SJSA1 (cell line): ENCODE measurements around the gene PTGER3. TPM values are rescaled to one million over a fixed set of nuclear protein-coding genes. Genes with fewer than 3 reads are reported as not detected.
A peak's percentile ranks its signal among the peaks of the same experiment; 100 is the strongest.

Experiments used
- DNase-seq, 2 experiments: peaks; one replicate each; pipeline ENCODE4 v3.0.0-alpha.2; 2015 to 2020; ENCODE audit warnings: low spot score in 2 of 2, low read depth in 1 of 2
- H3K27ac ChIP-seq: fragments of 250-450 bp; sonication (Bioruptor Pico); 2 replicates; pipeline ENCODE4 v1.5.1; 2020; ENCODE audit warnings: mild to moderate bottlenecking, moderate library complexity
- H3K27me3 ChIP-seq: fragments of 250-450 bp; sonication (Bioruptor Pico); replicated peaks from 2 replicates; pipeline ENCODE4 v1.5.1; 2020; ENCODE audit warnings: mild to moderate bottlenecking, moderate library complexity
- H3K36me3 ChIP-seq: fragments of 250-450 bp; sonication (Bioruptor Pico); 2 replicates; pipeline ENCODE4 v1.5.1; 2020; ENCODE audit warnings: mild to moderate bottlenecking
- H3K4me1 ChIP-seq: fragments of 250-450 bp; sonication (Bioruptor Pico); replicated peaks from 2 replicates; pipeline ENCODE4 v1.6.1; 2021; ENCODE audit warnings: mild to moderate bottlenecking
- H3K4me3 ChIP-seq: fragments of 250-450 bp; sonication (Bioruptor Pico); 2 replicates; pipeline ENCODE4 v1.5.1; 2020; ENCODE audit warnings: mild to moderate bottlenecking
- H3K9me3 ChIP-seq: fragments of 250-450 bp; sonication (Bioruptor Pico); replicated peaks from 2 replicates; pipeline ENCODE4 v1.5.1; 2020; ENCODE audit warnings: mild to moderate bottlenecking
- total RNA-seq: library from RNA; depleted of rRNA; stranded (reverse); fragments of >200 nt; shearing (Covaris generic); gene quantifications from 2 replicates; pipeline ENCODE4 v1.2.3, GENCODE V29; 2014

PTGER3 gene
- total RNA-seq, 1 experiment from 2014 or later = 14.9 TPM

DNA sequence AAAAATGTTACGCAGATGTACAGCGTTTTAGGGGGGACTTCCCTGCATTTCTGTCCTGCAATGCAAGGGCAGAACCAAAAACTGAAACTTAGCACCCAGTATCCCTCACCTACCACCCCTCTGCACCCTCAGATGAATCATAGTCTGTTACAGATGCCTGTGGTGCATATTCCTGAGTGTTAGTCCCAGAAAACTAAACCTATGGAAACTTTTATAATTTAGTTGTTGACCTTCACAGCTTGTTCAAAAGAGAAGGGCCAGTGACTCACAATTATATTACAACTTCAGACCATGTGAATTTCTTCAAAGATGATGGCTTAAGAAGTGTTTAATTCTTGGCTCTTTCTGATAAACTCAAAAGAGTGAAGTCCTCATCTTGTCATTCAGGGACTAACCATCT, 5.8 kb downstream of the PTGER3 start:
- Histone ChIP-seq H3K27me3 (no peaks in the 10 kb centered on the region), H3K4me1 (peaks cover 26% of the 10 kb centered on the region), H3K27ac (no peak overlapping the region), H3K4me3 (no peak overlapping the region), H3K9me3 (no peaks in the 10 kb centered on the region), H3K36me3 (no peaks in the 10 kb centered on the region)
- DNase-seq = peak in 1 of 2 experiments; percentile 32

DNA sequence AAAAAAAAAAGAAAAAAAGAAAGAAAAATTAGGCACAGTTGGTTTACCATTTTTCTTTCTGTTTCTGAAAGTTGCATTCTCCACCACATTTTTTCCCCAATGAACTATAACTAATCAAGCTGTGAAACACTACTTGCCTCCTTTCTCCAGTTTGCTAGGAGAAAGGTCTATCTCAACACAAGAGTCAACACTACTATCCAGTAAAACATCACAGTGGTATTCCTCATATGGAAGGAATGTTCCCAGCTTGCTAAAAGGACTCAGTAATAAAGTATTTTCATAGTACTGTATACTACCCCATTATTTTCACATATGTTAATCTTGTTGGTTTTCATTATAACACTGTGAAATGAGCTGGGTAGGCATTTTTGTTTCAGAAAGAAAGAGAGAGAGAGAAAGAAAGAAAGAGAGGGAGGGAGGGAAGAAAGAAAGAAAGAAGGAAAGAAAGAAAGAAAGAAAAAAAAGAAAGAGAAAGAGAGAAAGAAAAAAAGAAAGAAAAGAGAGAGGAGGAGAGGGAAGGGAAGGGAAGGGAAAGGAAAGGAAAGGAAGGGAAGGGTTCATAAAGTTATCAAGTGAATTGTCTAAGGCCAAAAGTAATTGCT, 7.9 kb downstream of the PTGER3 start:
- no peak for DNase-seq
- Histone ChIP-seq H3K36me3 (no peaks in the 10 kb centered on the region), H3K9me3 (no peaks in the 10 kb centered on the region), H3K27me3 (no peaks in the 10 kb centered on the region), H3K27ac (no peak overlapping the region), H3K4me3 (no peak overlapping the region), H3K4me1 (peaks cover 20% of the 10 kb centered on the region)

DNA sequence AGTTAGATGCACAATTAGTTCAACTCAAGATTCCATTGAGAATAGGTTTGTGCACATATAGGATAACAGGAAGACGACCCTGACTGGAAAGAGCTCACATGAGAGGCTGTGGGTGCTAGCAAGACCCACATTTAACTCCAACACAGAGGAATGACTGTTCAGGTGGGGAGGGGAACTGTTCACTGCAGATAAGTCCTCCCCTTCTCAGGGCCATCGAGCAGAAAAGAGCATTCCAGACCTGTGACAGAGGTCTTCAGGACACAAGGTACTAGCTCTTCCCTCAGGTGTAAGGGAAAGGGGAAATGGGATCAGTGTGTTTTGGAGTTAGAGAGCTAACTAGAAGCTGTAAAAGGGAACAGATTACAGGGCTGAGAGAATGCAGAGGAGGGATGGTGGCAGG, 8.7 kb downstream of the PTGER3 start:
- H3K4me3 ChIP-seq = no peak overlapping the region
- DNase-seq = no peak
- no peaks in the 10 kb centered on the region for H3K27me3 ChIP-seq
- peaks cover 20% of the 10 kb centered on the region for H3K4me1 ChIP-seq
- no peaks in the 10 kb centered on the region for H3K36me3 ChIP-seq
- no peak overlapping the region for H3K27ac ChIP-seq
- no peaks in the 10 kb centered on the region for H3K9me3 ChIP-seq

DNA sequence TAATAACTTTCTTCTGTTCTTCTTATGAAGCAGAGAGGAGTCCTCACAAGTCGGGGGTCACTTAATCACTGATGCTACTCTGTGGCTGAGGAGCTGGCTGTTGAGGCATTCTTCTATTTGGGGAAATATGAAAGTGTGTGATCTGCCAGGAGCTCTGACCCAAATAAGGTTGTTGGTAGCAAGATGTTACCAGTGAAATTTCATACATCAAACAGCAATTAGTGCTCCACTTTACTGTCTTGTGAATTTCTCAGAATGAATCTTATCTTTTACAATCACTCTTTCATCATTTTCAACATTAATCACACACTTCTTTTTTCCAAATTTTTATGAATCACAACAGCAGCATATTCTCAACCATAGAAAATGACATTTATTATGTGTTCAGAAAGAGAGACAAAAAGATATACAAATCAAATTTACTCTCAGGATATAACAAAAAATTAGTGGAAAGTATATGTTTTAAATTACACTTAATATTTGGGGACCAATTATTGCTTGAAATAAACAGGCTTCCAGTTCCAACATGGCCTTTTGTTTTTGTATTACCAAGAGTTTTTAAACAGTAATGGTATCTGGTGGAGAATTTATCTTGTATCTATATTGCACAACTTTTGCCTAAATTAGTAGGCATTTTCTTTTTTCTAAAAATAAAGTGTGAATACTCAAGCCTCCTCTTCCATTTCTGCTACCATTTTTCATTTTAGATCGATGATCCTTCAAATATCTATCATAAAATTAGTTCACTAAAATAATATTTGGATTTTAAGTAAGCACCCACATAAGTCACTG, 9.6 kb downstream of the PTGER3 start:
- Histone ChIP-seq H3K4me1 (peaks cover 25% of the 10 kb centered on the region), H3K27ac (no peak overlapping the region), H3K9me3 (no peaks in the 10 kb centered on the region), H3K27me3 (no peaks in the 10 kb centered on the region), H3K4me3 (no peak overlapping the region), H3K36me3 (no peaks in the 10 kb centered on the region)
- no peak for DNase-seq

DNA sequence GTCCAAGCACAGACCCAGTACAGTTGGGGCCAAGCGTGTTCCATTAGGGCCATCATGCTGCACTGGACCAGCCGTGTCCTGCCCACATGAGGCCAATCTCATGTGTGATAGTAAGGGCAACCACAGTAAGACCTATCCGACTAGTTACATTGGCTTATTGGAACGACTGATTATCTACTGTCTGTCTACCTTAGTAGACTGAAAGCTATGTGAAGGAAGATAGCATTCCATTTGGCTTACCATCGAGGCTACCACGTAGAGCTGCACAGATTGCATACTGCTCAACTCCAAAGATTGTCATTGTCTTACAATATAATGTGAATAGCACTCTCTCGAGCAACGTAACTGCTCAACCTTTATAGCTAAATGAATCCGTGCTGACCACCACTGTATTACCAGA, 10.6 kb downstream of the PTGER3 start:
- DNase-seq = no peak
- Histone ChIP-seq H3K27ac (no peak overlapping the region), H3K27me3 (no peaks in the 10 kb centered on the region), H3K4me1 (peaks cover 32% of the 10 kb centered on the region), H3K9me3 (no peaks in the 10 kb centered on the region), H3K4me3 (no peak overlapping the region), H3K36me3 (no peaks in the 10 kb centered on the region)

DNA sequence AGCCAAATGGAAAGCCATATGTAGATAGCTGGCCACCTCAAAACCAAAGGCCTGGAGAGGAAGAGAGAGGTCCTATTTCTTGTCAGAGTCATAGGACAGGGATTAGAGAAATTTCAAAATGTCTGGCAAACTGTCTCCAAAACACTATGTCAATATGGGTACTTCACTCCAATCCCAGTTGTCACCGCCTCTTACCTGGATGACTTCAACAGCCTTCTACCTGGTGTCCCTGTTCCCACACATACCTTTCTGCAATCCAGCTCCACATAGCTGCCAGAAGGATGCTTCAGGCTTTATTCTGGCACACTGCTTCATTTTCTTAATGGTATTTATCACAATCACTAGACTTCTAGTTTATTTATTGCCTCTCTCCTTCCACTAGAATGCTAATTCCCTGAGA, 14.5 kb downstream of the PTGER3 start:
- Histone ChIP-seq H3K27ac (peak overlapping the region; percentile 88), H3K4me3 (no peak overlapping the region)

DNA sequence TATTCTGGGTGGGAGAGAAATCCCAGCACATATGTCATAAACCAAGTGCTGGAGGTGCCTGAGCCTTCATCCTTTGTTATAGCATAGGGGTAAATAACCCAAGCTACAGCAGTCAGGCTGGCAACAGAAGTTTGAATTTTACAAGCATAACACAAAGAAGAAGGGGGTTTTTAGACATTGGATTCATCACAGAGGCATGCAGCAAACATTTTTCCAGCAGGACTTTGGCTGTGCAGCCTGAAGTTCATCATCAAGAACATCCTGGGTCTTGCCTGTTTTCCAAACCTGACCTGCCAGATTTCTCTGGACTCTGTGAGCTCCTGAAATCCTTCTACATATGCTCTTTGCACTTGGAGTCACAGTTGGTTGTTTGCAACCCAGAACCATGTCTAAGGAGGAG, 16.2 kb downstream of the PTGER3 start:
- peak overlapping the region; percentile 88 for H3K27ac ChIP-seq
- no peak overlapping the region for H3K4me3 ChIP-seq
- peak; percentile 68 to 80 for DNase-seq
- H3K9me3 ChIP-seq = no peaks in the 10 kb centered on the region
- H3K36me3 ChIP-seq = no peaks in the 10 kb centered on the region
- H3K4me1 ChIP-seq = peaks cover 38% of the 10 kb centered on the region
- no peaks in the 10 kb centered on the region for H3K27me3 ChIP-seq

More for the DNA sequence above, 14.5 kb downstream of the PTGER3 start:
- Histone ChIP-seq H3K4me1 (peaks cover 38% of the 10 kb centered on the region), H3K36me3 (no peaks in the 10 kb centered on the region), H3K27me3 (no peaks in the 10 kb centered on the region), H3K9me3 (no peaks in the 10 kb centered on the region)
- DNase-seq = no peak

DNA sequence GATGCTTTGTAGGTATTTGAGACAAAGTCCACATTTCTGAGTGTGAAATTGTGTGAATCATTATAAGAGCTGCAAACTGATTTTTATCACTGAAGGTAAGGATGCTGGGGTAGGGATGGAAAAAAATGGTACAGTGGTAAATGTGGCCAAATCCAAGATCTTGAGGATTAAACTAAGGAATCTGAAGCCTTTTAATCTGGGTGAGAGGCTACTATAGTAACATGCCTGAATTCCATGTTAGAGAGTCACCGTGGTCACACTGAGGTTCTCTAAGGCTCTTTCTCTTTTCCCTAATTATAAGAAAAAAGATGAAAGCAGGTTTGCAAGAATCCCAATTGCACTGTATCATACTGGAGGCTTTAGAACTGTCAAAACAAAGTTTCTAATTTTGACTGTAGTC, 17.6 kb downstream of the PTGER3 start:
- peak overlapping the region; percentile 88 for H3K27ac ChIP-seq
- H3K36me3 ChIP-seq = no peaks in the 10 kb centered on the region
- no peaks in the 10 kb centered on the region for H3K27me3 ChIP-seq
- DNase-seq = peak in 1 of 2 experiments; percentile 41
- H3K9me3 ChIP-seq = no peaks in the 10 kb centered on the region
- H3K4me3 ChIP-seq = no peak overlapping the region
- peaks cover 48% of the 10 kb centered on the region for H3K4me1 ChIP-seq

DNA sequence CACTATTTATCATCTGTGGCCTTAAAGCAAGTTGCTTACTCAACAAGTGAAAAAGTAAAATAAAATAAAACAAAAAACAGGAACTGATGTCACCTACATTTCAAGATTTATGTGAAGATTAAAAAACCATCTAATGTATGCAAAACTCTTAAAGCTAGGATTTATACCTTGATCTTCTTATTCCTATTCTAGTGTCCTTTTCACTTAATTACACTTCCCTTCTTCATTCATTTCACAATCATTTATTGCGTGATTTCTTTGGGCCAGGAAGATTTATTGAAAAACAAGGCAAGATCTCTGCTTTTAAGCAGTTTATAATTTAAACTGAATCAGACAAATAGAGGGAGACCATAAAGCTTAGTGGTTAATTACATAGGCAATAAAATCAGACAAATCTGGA, 18.6 kb downstream of the PTGER3 start:
- no peak overlapping the region for H3K4me3 ChIP-seq
- no peak overlapping the region for H3K27ac ChIP-seq
- DNase-seq = no peak
- no peaks in the 10 kb centered on the region for H3K9me3 ChIP-seq
- H3K36me3 ChIP-seq = no peaks in the 10 kb centered on the region
- H3K4me1 ChIP-seq = peaks cover 48% of the 10 kb centered on the region
- no peaks in the 10 kb centered on the region for H3K27me3 ChIP-seq

DNA sequence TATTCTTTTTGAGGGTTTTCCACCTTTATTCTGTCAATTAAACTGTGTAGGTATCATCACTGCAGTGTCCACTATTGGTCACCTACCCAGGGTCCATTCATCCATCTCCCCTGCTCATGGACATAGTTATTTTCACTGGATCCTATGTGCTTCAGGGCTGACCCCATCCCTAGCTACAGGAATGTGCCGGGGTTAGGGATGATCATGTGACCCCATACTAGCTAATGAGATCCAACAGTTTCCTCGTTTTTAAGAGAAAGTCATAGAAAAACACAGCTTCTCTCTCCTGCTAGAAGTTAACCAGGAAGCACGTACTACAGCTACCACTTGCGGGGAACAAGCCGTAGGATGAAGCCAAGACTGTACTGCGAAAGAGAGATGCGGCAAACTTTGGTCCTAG, 19.6 kb downstream of the PTGER3 start:
- no peaks in the 10 kb centered on the region for H3K36me3 ChIP-seq
- DNase-seq = no peak
- H3K4me1 ChIP-seq = peaks cover 43% of the 10 kb centered on the region
- no peak overlapping the region for H3K4me3 ChIP-seq
- H3K9me3 ChIP-seq = no peaks in the 10 kb centered on the region
- H3K27ac ChIP-seq = no peak overlapping the region
- no peaks in the 10 kb centered on the region for H3K27me3 ChIP-seq

DNA sequence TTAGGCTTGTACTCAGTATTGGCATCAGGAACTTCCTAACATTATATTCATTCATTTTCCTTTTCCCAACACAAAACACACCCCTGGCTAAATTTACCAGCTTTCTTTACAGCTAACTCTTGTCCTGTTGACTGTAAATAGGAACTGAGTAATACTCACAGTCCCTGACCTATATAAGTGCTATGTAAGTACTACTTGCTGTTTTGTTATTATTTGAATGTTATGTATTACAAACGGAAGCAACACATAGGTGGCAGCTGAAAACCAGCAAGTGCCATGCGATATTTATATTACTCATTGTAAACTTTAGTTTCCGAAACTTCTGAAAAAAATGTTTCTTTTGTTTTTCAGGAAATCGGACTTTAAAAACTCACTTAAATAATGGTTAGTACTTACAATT, 21.5 kb downstream of the PTGER3 start:
- Histone ChIP-seq H3K4me3 (no peak overlapping the region), H3K36me3 (no peaks in the 10 kb centered on the region), H3K4me1 (peaks cover 24% of the 10 kb centered on the region), H3K27me3 (no peaks in the 10 kb centered on the region), H3K27ac (no peak overlapping the region), H3K9me3 (no peaks in the 10 kb centered on the region)
- DNase-seq = no peak

DNA sequence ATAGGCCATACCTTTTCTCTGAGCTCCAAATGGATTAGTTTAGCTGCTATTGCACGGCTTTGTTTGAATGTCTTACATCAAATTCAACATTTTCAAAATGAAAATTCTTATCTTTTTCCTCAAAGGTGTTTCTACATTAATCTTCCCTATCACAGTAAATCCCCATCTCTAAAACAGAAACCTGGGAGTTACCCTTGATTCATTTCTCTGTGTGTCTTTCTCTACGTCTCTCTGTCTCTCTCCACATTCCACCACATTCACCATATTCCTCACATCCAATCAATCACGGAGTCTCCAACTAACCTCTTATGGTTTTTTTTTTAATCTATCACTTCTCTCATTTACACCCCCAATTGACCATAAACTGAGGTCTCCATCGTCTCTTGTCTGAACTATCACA, 24.1 kb downstream of the PTGER3 start:
- no peaks in the 10 kb centered on the region for H3K9me3 ChIP-seq
- DNase-seq = no peak
- H3K27ac ChIP-seq = no peak overlapping the region
- H3K27me3 ChIP-seq = no peaks in the 10 kb centered on the region
- peaks cover 12% of the 10 kb centered on the region for H3K4me1 ChIP-seq
- H3K4me3 ChIP-seq = no peak overlapping the region
- H3K36me3 ChIP-seq = no peaks in the 10 kb centered on the region

DNA sequence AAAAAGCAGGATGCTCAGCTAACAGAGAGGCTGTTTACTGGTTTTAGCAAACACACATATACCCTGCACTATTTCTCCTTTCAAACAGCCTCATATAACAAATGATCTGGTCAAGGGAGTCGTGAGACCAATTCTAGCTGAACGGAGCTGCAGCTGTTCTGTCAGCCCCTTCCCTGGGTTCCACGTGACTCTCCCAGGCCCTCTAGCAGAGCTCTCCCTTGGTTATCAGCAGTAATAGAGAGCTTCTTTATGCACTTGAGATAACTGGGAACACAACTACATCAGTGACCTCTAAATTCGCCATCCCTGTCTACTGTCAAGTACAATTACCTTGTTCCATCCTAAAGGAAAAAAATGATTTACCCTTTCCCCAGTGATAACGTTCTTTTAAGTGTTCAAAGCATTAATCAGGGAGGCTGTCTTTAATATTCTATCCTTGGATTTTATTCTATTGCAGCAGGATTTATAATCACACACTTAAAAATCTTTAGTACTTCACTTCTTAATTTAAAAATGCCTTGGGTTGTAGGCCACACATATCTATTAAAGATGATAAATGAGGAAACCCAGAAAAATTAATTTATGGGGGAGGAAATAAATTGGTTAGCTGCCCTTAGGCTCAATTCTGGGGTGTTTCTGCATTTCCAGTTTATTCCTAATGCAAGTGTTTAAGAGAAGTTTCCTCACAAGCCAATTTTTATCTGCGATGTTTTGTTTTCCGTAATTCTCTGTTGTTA, 28.2 kb downstream of the PTGER3 start:
- H3K4me1 ChIP-seq = peaks cover 10% of the 10 kb centered on the region
- H3K4me3 ChIP-seq = no peak overlapping the region
- no peaks in the 10 kb centered on the region for H3K9me3 ChIP-seq
- H3K27ac ChIP-seq = no peak overlapping the region
- H3K27me3 ChIP-seq = no peaks in the 10 kb centered on the region
- H3K36me3 ChIP-seq = no peaks in the 10 kb centered on the region
- DNase-seq = no peak

DNA sequence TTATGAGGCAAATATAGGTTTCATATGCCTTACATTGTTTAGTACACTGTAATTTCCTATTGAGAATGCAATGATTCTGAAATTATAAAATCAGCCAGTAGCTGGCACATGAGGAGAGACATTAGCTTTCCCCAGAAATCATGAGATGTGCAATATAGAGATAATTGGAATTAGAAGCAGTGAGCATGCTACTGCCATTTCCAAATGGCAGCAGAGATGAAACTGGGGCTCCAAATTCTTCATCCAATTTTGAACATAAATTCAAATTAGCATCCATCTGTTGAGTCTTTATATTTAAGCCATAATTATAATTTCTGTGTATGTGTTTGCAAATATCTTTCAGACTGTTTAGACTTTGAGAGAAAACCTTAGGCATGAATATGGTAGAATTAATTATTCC, 28.8 kb downstream of the PTGER3 start:
- Histone ChIP-seq H3K36me3 (no peaks in the 10 kb centered on the region), H3K9me3 (no peaks in the 10 kb centered on the region), H3K4me3 (no peak overlapping the region), H3K27ac (no peak overlapping the region), H3K4me1 (peaks cover 14% of the 10 kb centered on the region), H3K27me3 (no peaks in the 10 kb centered on the region)
- no peak for DNase-seq
